PFSK-1 (cell line): ENCODE data around the gene TNIP2.

Experiments used
- POLR2AphosphoS5 ChIP-seq: IDR thresholded peaks from 2 replicates; pipeline ENCODE4 v1.6.1; 2012; ENCODE audit warnings: low read depth, mild to moderate bottlenecking, control low read depth, low read length, moderate library complexity
- SIN3A ChIP-seq: IDR thresholded peaks from 2 replicates; pipeline ENCODE4 v1.6.1; 2012; ENCODE audit warnings: mild to moderate bottlenecking, low read length, moderate library complexity, borderline replicate concordance; ENCODE audit not compliant: insufficient read depth
- TAF1 ChIP-seq: IDR thresholded peaks from 2 replicates; pipeline ENCODE4 v1.6.1; 2012; ENCODE audit warnings: low read length, control low read depth, borderline replicate concordance; ENCODE audit not compliant: insufficient read depth
- TF ChIP-seq, protein P1 (sequence below), 2 experiments: IDR thresholded peaks; 2 replicates each; pipeline versions ENCODE4 v1.6.1 to v1.8.0; 2011 to 2012; ENCODE audit warnings: low read depth in 2 of 2, low read length in 2 of 2, control low read depth in 1 of 2, inconsistent platforms in 1 of 2, mild to moderate bottlenecking in 1 of 2, moderate library complexity in 1 of 2; ENCODE audit not compliant: insufficient read depth in 1 of 2

GRCh38 chr4:2713337-2713736 lies 42.8 kb downstream of the TNIP2 start:
- no peak for TF ChIP-seq TAF1
- TF ChIP-seq, protein P1, sequence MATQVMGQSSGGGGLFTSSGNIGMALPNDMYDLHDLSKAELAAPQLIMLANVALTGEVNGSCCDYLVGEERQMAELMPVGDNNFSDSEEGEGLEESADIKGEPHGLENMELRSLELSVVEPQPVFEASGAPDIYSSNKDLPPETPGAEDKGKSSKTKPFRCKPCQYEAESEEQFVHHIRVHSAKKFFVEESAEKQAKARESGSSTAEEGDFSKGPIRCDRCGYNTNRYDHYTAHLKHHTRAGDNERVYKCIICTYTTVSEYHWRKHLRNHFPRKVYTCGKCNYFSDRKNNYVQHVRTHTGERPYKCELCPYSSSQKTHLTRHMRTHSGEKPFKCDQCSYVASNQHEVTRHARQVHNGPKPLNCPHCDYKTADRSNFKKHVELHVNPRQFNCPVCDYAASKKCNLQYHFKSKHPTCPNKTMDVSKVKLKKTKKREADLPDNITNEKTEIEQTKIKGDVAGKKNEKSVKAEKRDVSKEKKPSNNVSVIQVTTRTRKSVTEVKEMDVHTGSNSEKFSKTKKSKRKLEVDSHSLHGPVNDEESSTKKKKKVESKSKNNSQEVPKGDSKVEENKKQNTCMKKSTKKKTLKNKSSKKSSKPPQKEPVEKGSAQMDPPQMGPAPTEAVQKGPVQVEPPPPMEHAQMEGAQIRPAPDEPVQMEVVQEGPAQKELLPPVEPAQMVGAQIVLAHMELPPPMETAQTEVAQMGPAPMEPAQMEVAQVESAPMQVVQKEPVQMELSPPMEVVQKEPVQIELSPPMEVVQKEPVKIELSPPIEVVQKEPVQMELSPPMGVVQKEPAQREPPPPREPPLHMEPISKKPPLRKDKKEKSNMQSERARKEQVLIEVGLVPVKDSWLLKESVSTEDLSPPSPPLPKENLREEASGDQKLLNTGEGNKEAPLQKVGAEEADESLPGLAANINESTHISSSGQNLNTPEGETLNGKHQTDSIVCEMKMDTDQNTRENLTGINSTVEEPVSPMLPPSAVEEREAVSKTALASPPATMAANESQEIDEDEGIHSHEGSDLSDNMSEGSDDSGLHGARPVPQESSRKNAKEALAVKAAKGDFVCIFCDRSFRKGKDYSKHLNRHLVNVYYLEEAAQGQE (IDR thresholded peaks at IDR 0.05; ENCODE audit: insufficient read depth in 1 of 2, low read depth in 2 of 2, low read length in 2 of 2) = no peak
- TF ChIP-seq POLR2AphosphoS5 = no peak
- no peak for TF ChIP-seq SIN3A
